HG03280 (cell line): ENCODE measurements around the gene DENND4A.

Experiments used
- ATAC-seq: cut with Tn5 transposase; IDR thresholded peaks from one replicate; pipeline ENCODE4 v1.9.1; 2021; ENCODE audit warnings: mild to moderate bottlenecking, moderate library complexity; ENCODE audit not compliant: unreplicated experiment

Gene DENND4A

GRCh38 chr15:65688462-65688861 lies 103.6 kb downstream of the DENND4A start:
- no peak for ATAC-seq

- ATAC-seq: no peak
These were observed 109.6 kb downstream of the DENND4A start for GRCh38 chr15:65682404-65682911.

- no peak for ATAC-seq
These were observed 111.5 kb downstream of the DENND4A start for GRCh38 chr15:65680544-65680943.

DNA sequence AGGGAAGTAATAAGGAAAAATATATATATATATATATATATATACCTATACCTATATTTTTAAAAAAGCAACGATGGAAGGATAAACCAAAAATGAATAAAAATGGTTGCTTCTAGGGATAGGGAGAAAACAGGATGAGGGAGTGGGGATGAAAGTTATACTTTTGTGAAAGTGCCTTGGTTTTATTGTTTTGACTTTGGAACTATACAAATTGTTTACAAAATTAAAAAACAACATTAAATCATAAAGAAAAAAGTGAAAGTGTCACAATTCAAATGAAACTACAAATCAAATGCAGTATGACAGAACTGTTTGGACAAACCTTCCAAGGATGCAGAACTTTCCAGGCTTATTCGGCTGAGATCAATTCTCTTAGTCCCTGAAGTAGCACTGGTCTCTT lies 116.0 kb downstream of the DENND4A start:
- ATAC-seq: no peak

DNA sequence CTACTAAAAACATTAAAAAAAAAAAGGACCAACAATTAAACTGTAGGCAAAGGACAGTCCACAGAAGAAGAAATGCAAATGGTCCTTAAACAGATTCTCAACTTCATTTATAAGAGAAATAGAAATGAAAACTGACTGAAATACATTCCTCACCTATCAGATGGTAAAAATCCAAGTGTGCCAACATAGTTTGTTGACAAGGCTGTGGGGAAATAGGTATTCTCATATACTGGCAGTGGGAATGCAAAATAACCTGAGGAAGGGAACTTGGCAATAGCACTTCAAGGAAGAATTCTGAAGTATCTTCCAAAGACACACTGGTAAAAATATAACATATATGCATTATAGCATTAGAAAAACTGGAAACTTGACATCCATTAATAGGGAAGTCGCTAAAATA lies 116.5 kb downstream of the DENND4A start:
- ATAC-seq: no peak

DNA sequence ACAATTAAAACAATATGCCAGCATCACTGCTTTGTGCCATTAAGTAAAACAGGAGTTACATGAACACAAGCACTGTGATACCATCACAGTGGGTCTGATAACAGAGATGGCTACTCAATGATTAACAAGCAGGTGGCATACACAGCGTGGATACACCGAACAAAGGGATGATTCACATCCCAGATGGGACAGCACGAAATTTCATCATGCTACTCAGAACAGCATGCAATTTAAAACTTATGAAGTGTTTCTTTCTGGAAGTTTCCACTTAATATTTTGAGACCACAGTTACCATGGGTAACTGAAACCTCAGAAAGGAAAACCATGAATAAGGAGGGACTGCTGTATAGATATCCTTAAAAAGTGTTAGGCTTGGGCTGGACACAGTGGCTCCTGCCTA lies 125.8 kb downstream of the DENND4A start:
- ATAC-seq: no peak

DNA sequence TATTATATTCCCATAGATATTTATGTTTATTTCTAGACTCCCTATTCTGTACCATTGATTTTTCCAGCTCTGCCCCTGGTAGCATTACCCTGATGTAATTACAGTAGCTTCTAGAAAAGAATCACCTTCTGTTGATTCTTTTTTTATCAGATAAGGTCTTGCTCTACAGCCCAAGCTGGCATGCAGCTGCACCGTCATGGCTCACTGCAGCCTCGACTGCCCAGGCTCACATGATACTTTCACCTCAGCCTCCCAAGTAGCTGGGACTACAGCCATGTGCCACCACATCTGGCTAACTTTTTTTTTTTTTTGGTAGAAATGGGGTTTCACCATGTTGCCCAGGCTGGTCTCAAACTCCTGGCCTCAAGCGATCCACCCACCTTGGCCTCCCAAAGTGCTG lies 128.6 kb downstream of the DENND4A start:
- no peak for ATAC-seq

GRCh38 chr15:65660927-65661326 lies 131.2 kb downstream of the DENND4A start:
- no peak for ATAC-seq

DNA sequence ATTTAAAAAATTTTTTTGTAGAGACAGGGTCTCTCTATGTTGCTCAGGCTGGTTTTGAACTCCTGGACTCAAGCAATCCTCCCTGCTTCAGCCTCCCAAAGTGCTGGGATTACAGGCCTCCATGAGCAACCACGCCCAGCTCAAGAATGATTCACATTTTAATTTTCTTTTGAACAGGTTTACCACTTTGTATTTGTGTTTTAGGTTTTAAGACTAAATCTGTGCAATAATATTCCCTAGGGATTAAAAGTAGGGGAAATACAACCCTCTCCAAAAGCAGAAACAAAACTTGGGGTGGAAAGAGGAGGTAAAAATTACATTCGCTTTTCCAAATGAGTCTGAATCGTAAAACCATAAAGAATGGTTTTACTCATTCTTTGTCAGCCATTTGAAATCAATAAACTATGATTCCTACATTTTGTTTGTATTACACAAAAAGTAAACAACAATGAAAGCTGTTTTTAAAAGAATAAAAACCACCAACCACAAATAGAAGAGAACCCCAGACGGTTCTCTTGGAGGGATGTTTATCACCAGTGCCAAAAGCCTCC lies 132.5 kb downstream of the DENND4A start:
- no peak for ATAC-seq

DNA sequence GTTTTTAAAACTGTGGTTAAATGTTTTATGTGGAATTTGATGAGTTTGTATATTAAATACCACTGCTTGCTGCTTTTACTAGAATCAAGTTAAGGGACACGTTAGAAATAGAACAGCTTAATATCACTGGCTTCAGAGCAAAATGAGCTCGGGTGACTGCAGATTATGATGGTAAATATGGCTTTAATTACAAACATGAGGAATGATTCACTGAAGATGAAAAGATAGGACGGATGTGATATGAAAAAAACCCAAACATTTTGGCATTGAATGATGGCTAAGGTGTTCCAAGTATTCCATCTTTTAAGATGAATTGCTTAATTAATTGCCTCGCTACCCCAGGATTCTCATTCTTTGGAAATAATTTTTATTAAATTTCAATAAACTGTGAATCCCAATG lies 136.6 kb downstream of the DENND4A start:
- ATAC-seq: no peak

DNA sequence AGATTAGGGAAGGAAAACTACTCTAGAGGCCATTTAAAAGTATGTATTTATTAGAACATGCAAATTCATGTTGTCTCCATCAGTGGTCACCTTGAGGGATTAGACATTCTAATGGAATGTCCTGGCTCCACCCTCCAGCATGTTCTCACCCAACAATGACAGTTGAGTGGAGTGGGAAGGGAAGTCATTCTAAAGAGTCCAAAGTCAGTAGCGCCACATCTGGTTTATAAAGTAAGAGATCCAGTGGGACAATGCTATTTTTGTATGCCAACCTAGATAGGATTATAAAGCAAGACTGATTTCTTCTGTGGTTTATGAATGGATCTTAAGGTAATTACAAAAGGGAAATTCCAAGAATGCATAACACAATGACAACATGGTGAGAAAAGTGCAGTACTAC lies 137.1 kb downstream of the DENND4A start:
- no peak for ATAC-seq

DNA sequence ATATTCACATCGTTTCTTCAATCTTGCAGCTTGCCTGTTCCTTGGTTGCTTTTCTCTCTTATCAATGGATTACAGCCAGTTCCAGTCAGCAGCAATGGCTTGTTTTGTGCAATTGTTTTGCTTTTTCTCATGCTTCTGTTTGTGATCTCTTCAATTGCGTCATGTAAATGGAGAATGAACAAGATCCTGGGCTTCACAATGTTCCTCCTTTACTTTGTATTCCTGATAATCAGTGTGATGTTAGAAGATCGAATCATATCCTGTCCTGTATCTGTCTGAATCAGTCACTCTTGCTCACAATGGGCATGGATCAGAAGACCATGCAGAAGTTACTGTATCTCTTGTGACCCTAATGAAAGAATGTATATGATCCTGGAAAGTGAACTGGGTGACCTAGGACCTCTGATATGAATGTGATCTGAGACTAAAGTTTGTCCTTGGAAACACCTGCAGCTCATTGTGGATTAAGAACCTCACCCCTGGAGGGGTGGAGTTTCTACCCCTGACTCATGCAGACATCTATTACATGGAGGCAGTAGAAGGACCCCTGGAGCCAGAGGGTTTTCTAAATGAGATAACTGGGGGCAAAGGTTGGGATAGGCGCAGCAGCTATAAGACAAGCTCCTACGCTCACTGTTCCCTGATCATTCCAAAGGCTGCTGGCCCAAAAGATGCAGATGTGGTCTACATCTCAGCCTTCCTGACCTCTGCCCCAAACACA lies 138.1 kb downstream of the DENND4A start:
- no peak for ATAC-seq

DNA sequence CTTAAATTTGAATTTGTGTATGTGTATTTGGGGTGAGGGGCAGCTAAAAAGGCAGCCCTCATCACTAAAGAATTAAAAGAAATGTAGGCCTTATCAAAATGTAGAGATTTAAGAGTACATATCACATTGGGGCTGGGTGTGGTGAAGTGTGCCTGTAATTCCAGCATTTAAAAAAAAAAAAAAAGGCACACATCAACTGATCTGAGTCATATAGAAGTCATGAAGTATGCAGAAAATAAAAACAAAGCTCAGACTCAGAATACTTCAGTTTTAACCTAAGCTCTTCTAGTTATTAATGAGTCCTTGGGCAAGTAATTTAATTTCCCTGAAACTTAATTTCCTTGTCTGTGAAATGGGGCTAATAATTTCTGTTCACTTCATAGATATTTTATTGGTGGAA lies 138.8 kb downstream of the DENND4A start:
- no peak for ATAC-seq

- no peak for ATAC-seq
These were observed 140.0 kb downstream of the DENND4A start for GRCh38 chr15:65651831-65652749.

GRCh38 chr15:65651042-65651322 lies 141.1 kb downstream of the DENND4A start:
- no peak for ATAC-seq

GRCh38 chr15:65650312-65651041 lies 141.6 kb downstream of the DENND4A start:
- no peak for ATAC-seq

- ATAC-seq: no peak
These were observed 145.6 kb downstream of the DENND4A start for GRCh38 chr15:65646486-65646885.

DNA sequence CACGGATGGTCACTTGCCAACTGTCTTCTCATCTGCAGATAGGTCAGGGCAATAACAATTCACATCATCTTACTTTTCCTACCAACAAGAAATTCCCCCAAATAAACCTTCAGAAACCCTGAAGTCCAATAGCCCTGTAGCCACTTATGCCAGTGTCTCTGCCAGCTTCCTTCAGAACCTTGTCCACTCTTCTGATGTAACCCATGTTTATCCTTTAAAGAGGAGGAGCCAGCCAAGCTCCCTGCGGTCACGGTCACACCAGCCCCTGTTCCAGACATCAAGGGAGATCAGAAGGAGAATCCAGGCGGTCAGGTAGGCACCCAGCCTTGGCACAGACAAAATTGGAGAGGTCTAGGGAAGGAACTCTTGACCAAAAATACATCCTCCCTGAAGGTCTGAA lies 146.7 kb downstream of the DENND4A start:
- no peak for ATAC-seq

- ATAC-seq: no peak
These were observed 147.8 kb downstream of the DENND4A start for GRCh38 chr15:65644282-65644681.

DNA sequence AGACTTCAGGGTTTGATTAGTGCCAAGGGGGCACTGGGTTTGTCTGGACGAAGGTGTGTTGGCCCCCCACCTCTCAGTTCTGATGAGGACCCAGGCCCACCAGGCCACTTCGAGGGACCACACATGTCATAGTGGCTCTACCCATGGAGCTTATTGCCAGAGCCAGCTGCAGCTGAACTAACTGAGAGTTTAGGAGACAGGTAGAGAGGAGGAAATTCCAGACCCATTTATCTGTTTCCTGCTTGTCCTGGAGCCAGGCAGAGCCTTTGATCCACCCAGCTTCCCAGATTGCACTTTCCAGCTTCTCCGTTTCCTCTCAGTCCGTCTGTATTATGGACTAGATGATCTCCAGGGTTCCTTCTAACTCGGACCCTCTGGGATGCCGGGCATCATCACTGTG lies 149.5 kb downstream of the DENND4A start:
- ATAC-seq: no peak

DNA sequence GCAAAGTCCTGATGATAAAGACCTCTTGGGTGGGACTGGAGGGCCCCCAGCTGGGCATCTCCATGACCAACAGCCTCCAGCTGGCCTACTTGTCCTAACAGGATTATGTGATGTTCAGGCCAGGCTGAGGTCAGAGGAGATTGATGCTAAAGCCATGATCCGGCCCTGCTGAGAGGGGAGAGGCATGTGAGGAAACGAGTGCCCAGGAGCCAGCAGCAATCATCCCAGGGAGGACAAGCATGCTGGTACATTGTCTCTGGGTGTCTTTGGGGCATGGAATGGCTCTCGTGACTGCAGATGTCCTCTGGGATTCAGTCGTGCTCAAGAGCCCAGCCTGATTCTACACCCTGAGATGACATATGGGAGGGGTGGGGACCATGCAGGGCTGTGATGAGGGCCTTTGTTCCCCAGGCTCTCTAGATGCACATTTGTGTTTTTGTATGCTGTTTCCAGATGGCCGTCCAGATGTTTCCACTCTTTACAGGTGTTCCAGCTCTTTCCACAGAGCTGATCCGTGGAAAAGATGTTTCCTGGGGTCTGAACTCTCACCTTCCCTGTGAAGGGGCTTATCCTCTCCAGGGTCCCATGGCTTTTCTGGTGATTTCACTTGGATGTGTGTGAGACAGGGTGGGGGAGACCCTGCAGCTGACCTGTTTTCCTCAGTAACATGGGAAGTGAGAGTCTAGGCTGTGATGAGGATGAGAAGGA lies 150.2 kb downstream of the DENND4A start:
- no peak for ATAC-seq
